DMS79 treated with DMSO at 0.1 percent for 48 hours (cell line): Measurements from ENCODE around the gene ARHGAP28.

Experiments
- DNase-seq: peaks from one replicate; lab custom pipeline; 2025; lab: John Stamatoyannopoulos, UW

The ARHGAP28 gene

GRCh38 chr18:6731222-6731596, 1.7 kb downstream of the ARHGAP28 start:
- DNase-seq = peak; percentile 30

GRCh38 chr18:6732952-6733351, 3.4 kb downstream of the ARHGAP28 start:
- no peak for DNase-seq

- no peak for DNase-seq
These were observed 4.2 kb downstream of the ARHGAP28 start for GRCh38 chr18:6733758-6734157.

GRCh38 chr18:6734726-6735430, 5.4 kb downstream of the ARHGAP28 start:
- no peak for DNase-seq

- no peak for DNase-seq
These were observed 8.3 kb downstream of the ARHGAP28 start for GRCh38 chr18:6737833-6738232.

GRCh38 chr18:6738622-6739021, 9.1 kb downstream of the ARHGAP28 start:
- no peak for DNase-seq

GRCh38 chr18:6741232-6741663, 11.7 kb downstream of the ARHGAP28 start:
- no peak for DNase-seq

- no peak for DNase-seq
These were observed 12.3 kb downstream of the ARHGAP28 start for GRCh38 chr18:6741786-6742185.

- DNase-seq = peak; percentile 24
These were observed 14.5 kb downstream of the ARHGAP28 start for GRCh38 chr18:6743999-6744398.

GRCh38 chr18:6744816-6745455, 15.4 kb downstream of the ARHGAP28 start:
- no peak for DNase-seq

- no peak for DNase-seq
These were observed 16.1 kb downstream of the ARHGAP28 start for GRCh38 chr18:6745504-6746031.

- no peak for DNase-seq
These were observed 17.0 kb downstream of the ARHGAP28 start for GRCh38 chr18:6746386-6746960.

GRCh38 chr18:6747646-6748045, 18.1 kb downstream of the ARHGAP28 start:
- no peak for DNase-seq

GRCh38 chr18:6748241-6748640, 18.7 kb downstream of the ARHGAP28 start:
- no peak for DNase-seq

GRCh38 chr18:6750411-6750810, 20.9 kb downstream of the ARHGAP28 start:
- no peak for DNase-seq

- DNase-seq = no peak
These were observed 21.7 kb downstream of the ARHGAP28 start for GRCh38 chr18:6751222-6751621.

GRCh38 chr18:6752202-6752860, 22.8 kb downstream of the ARHGAP28 start:
- no peak for DNase-seq

- DNase-seq = no peak
These were observed 25.6 kb downstream of the ARHGAP28 start for GRCh38 chr18:6755107-6755506.

- DNase-seq = no peak
These were observed 28.4 kb downstream of the ARHGAP28 start for GRCh38 chr18:6757931-6758330.

- peak; percentile 20 for DNase-seq
These were observed 30.1 kb downstream of the ARHGAP28 start for GRCh38 chr18:6759579-6759978.

GRCh38 chr18:6763524-6763923, 34.0 kb downstream of the ARHGAP28 start:
- DNase-seq = no peak

- no peak for DNase-seq
These were observed 34.9 kb downstream of the ARHGAP28 start for GRCh38 chr18:6764382-6764781.

GRCh38 chr18:6773777-6774176, 44.3 kb downstream of the ARHGAP28 start:
- DNase-seq = no peak
